GM12878 (cell line): ENCODE data around the gene PRR7. TPM values are rescaled to one million over a fixed set of nuclear protein-coding genes. Genes with fewer than 3 reads are reported as not detected.

Source experiments
- ATAC-seq: fragments of 200-7000 bp; cut with Tn5 transposase; 3 replicates; pipeline ENCODE4 v1.9.1; 2020; ENCODE audit warnings: mild to moderate bottlenecking, moderate library complexity
- BruUV-seq: library from RNA; stranded (reverse); fragments of 400-500 nt; replicated peaks from 2 replicates; lab custom pipeline; 2021; lab: Mats Ljungman, UMichigan
- CTCF ChIA-PET: fragments of 300-600 bp; sonication (Branson Sonifier 250); formaldehyde crosslinking; extraction: SDS; loops from one replicate; lab custom pipeline; 2021; ENCODE audit warnings: inconsistent platforms; lab: Yijun Ruan, JAX
- POLR2A ChIA-PET: fragments of 350-600 bp; formaldehyde crosslinking; extraction: SDS; loops from one replicate; lab custom pipeline; 2021; ENCODE audit warnings: inconsistent platforms; lab: Charles Lee
- RAD21 ChIA-PET: fragments of 300-600 bp; sonication (Branson Sonifier 250); formaldehyde crosslinking; loops from one replicate; lab custom pipeline; 2023; ENCODE audit warnings: antibody characterized with exemption; ENCODE audit not compliant: unreplicated experiment; lab: Charles Lee
- SMC1A ChIA-PET: fragments of 300-600 bp; sonication (Branson Sonifier 250); formaldehyde crosslinking; loops from one replicate; lab custom pipeline; 2023; ENCODE audit not compliant: unreplicated experiment, uncharacterized antibody; lab: Charles Lee
- DNase-seq: peaks from one replicate; pipeline ENCODE4 v3.0.0-alpha.2; 2011; ENCODE audit warnings: low read depth, low spot score
- FAIRE-seq: peaks from 3 replicates; lab custom pipeline; 2011; peaks lifted over from hg19 to GRCh38; lab: Jason Lieb, UNC
- H2AFZ ChIP-seq: 2 replicates; pipeline ENCODE4 v1.6.0; 2011; ENCODE audit warnings: low read depth, low read length, control low read depth; ENCODE audit not compliant: control insufficient read depth
- H3K27ac ChIP-seq: 2 replicates; pipeline ENCODE4 v1.5.1; 2011; ENCODE audit warnings: control low read depth; ENCODE audit not compliant: control insufficient read depth, insufficient read depth
- H3K27me3 ChIP-seq, 2 experiments: replicated peaks in 1 of 2; 2 replicates each; pipeline versions ENCODE4 v1.6.0 to v1.6.1; 2011; ENCODE audit warnings: low read length in 1 of 2; ENCODE audit not compliant: control insufficient read depth in 2 of 2, insufficient read depth in 2 of 2
- H3K36me3 ChIP-seq, 2 experiments: 2 replicates each; pipeline ENCODE4 v1.5.1; 2011; ENCODE audit warnings: low read length in 1 of 2; ENCODE audit not compliant: control insufficient read depth in 2 of 2, insufficient read depth in 2 of 2
- H3K4me1 ChIP-seq: 2 replicates; pipeline ENCODE4 v1.6.1; 2011; ENCODE audit warnings: mild to moderate bottlenecking, low read length, moderate library complexity, mixed read lengths; ENCODE audit not compliant: control insufficient read depth, insufficient read depth
- H3K4me2 ChIP-seq: 2 replicates; pipeline ENCODE4 v1.6.0; 2011; ENCODE audit warnings: control low read depth; ENCODE audit not compliant: control insufficient read depth, insufficient read depth
- H3K4me3 ChIP-seq: fragments of 200-600 bp; sonication (generic); 2 replicates; pipeline ENCODE4 v1.5.1; 2016
- H3K79me2 ChIP-seq: 2 replicates; pipeline ENCODE4 v1.6.0; 2011; ENCODE audit warnings: low read length; ENCODE audit not compliant: control insufficient read depth, insufficient read depth
- H3K9ac ChIP-seq: 2 replicates; pipeline ENCODE4 v1.8.0; 2011; ENCODE audit warnings: low read length, control low read depth, mixed read lengths; ENCODE audit not compliant: control insufficient read depth, insufficient read depth
- H3K9me3 ChIP-seq: replicated peaks from 3 replicates; pipeline ENCODE4 v1.5.1; 2011; ENCODE audit warnings: mild to moderate bottlenecking, low read length; ENCODE audit not compliant: control insufficient read depth, insufficient read depth
- H4K20me1 ChIP-seq: 2 replicates; pipeline ENCODE4 v1.6.0; 2011; ENCODE audit not compliant: control insufficient read depth, insufficient read depth
- BCLAF1 ChIP-seq: fragments of 450-650 bp; IDR thresholded peaks from 2 replicates; pipeline ENCODE4 v1.6.1; 2017; ENCODE audit warnings: antibody characterized with exemption, mild to moderate bottlenecking, moderate library complexity
- GABPA ChIP-seq: IDR thresholded peaks from 2 replicates; pipeline ENCODE4 v1.6.1; 2014; ENCODE audit warnings: antibody characterized with exemption, low read depth, mild to moderate bottlenecking, inconsistent platforms
- SMARCA5 ChIP-seq: fragments of 450-650 bp; IDR thresholded peaks from 2 replicates; pipeline ENCODE4 v1.6.1; 2017; ENCODE audit warnings: mild to moderate bottlenecking
- WGBS: methylation state at CpG from one replicate; pipeline ENCODE4 v1.1.6; 2016; ENCODE audit warnings: low lambda C conversion rate; ENCODE audit not compliant: insufficient replicate concordance, insufficient coverage; ENCODE audit errors: missing lambda C conversion rate; 5-methylcytosine and 5-hydroxymethylcytosine counted together
- in situ Hi-C: fragments of 300-500 bp; cut with MboI; formaldehyde crosslinking; loops from 9 replicates; pipeline ENCODE4 v1.14.3; 2018; ENCODE audit warnings: mixed read lengths
- intact Hi-C: fragments of 100-400 bp; cut with micrococcal nuclease; formaldehyde crosslinking; loops from one replicate; pipeline ENCODE4 v1.14.2; 2022; ENCODE audit not compliant: unreplicated experiment
- polyA plus RNA-seq, 11 experiments: library from polyadenylated mRNA; depleted of rRNA in 4 of 11; unstranded in 6 of 11; stranded (reverse) in 5 of 11; fragments of >200 nt; fragmentation: Nextera tagmentation in 4 of 11; fragmentation: Illumina TruSeq in 1 of 11; extraction: Ambion mirVana in 4 of 11; extraction: Trizol in 1 of 11; gene quantifications; 1 replicate in 1 of 11; 2 replicates in 10 of 11; pipeline versions ENCODE4 v1.2.1 to v1.2.3, GENCODE V29; 2011 to 2016; ENCODE audit warnings: inconsistent platforms in 2 of 11, missing spikeins in 2 of 11, low read depth in 1 of 11
- total RNA-seq, 4 experiments: library from RNA; depleted of rRNA in 3 of 4; stranded (reverse); fragments of >200 nt in 3 of 4; fragmentation: Illumina TruSeq in 1 of 4; extraction: Trizol in 1 of 4; gene quantifications; 2 replicates each; pipeline versions ENCODE4 v1.2.1 to v1.2.3, GENCODE V29; 2013 to 2021

Gene PRR7
- total and polyA plus RNA-seq, 10 of the 15 experiments (the other 5 are each of a cell fraction or from before 2014, with no cell fraction given): 0.09 to 18.8 (median 4.6) TPM; not detected in 2

DNA sequence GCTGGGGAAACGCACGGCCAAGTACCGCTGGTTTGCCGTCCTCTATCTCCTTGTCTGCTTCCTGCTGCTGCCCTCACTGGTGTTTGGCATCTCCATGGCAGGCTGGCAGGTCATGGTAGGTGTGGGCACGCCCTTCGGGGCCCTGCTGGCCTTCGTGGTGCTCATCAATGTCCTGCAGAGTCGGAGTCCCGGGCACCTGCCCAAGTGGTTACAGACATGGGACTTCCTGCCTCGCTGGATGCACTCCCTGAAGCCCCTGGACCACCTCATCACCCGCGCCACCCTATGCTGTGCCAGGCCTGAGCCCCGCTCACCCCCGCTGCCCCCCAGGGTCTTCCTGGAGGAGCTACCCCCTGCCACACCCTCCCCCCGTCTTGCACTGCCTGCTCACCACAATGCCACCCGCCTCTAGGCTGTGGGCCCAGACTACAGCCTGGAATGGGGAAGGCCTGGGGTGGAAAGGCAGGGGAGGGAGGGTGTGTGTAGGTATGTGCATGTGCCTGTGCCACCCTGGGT lies 48.7 kb upstream of the PRR7 start:
- SMC1A ChIA-PET: interaction anchor here (1.1 kb wide), 1 partner anchor 79 kb away, joined by 3 read pairs; no protein-coding TSS in a partner anchor
- H3K9ac ChIP-seq: no peak overlapping the region
- no peaks in the 10 kb centered on the region for H4K20me1 ChIP-seq
- no peaks in the 10 kb centered on the region for H3K79me2 ChIP-seq
- H3K4me1 ChIP-seq: peaks cover 6% of the 10 kb centered on the region
- H3K27ac ChIP-seq: no peak overlapping the region
- POLR2A ChIA-PET: no interaction called here
- CTCF ChIA-PET: no interaction called here
- RAD21 ChIA-PET: interaction anchor here (0.9 kb wide), 1 partner anchor 56 kb away, joined by 3 read pairs; no protein-coding TSS in a partner anchor
- H3K4me2 ChIP-seq: no peak overlapping the region
- H3K9me3 ChIP-seq: no peaks in the 10 kb centered on the region
- FAIRE-seq (no peak), DNase-seq (no peak), ATAC-seq (no peak)
- no peaks in the 10 kb centered on the region for H3K36me3 ChIP-seq
- H3K4me3 ChIP-seq: no peak overlapping the region
- TF ChIP-seq SMARCA5 (no peak), GABPA (no peak), BCLAF1 (no peak)
- in situ Hi-C loops (loop anchor here (25.0 kb wide), 1 partner anchor 1361 kb away; no protein-coding TSS in a partner anchor), intact Hi-C loops (no loop called here)
- no peak overlapping the region for H2AFZ ChIP-seq
- no TSS peak for BruUV-seq
- 48% methylated on average over 13 of the region's 16 CpGs for WGBS
- no peaks in the 10 kb centered on the region for H3K27me3 ChIP-seq
